ENCODE measurements around the gene IGSF3. TPM values are rescaled to one million over a fixed set of nuclear protein-coding genes. Genes with fewer than 3 reads are reported as not detected.
A peak's percentile ranks its signal among the peaks of the same experiment; 100 is the strongest.

IGSF3 gene
- total and polyA plus RNA-seq, 9 donors: 0.38 to 2.1 (median 1.0) TPM

DNA sequence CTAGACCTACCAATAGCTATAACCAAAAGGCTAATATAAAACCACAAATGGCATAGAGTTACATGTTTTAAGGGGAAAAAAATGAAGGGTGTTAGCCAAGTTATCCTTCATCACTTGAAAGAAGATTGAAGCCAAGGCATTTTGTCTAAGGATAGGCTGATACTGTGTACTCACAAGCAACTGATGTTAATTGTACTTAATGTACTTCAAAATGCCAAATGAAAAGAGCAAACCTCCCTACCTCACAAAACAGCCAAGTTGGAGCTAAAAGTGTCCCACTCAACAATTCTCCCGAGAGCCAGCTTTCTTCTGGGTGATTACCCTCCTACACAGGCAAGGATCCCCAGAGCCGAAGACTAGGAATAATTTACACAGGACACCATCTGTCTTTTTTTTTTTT, 4.4 kb upstream of the IGSF3 start:
- DNase-seq: no peak
- no peak overlapping the region for H3K27ac ChIP-seq
- TF ChIP-seq POLR2A (IDR thresholded peaks at IDR 0.05) (no peak), CTCF (IDR thresholded peaks at IDR 0.05) (no peak), EP300 (IDR thresholded peaks at IDR 0.05) (no peak)
- no peaks in the 10 kb centered on the region for H3K27me3 ChIP-seq
- no peaks in the 10 kb centered on the region for H3K36me3 ChIP-seq
- WGBS, 3 donors: 36 to 47% (median 40%) methylated on average over 2 of the region's 2 CpGs
- intact Hi-C loops (cut with DNase I): no loop called here
- no peak overlapping the region for H3K4me3 ChIP-seq
- H3K4me1 ChIP-seq (ENCODE audit: insufficient read depth): peaks cover 1% of the 10 kb centered on the region
- no peaks in the 10 kb centered on the region for H3K9me3 ChIP-seq

- TF ChIP-seq EP300 (IDR thresholded peaks at IDR 0.05) (no peak), POLR2A (IDR thresholded peaks at IDR 0.05) (no peak), CTCF (IDR thresholded peaks at IDR 0.05) (no peak)
- no peaks in the 10 kb centered on the region for H3K27me3 ChIP-seq
- no peak overlapping the region for H3K4me3 ChIP-seq
- peaks cover 4% of the 10 kb centered on the region for H3K4me1 ChIP-seq (ENCODE audit: insufficient read depth)
- no peaks in the 10 kb centered on the region for H3K36me3 ChIP-seq
- no peak for DNase-seq
- intact Hi-C loops (cut with DNase I): no loop called here
- H3K27ac ChIP-seq: no peak overlapping the region
- WGBS, 3 donors: 49 to 62% (median 55%) methylated on average over 7 of the region's 7 CpGs
- H3K9me3 ChIP-seq: no peaks in the 10 kb centered on the region
Observed at GRCh38 chr1:116671072-116671760, 3.7 kb upstream of the IGSF3 start.

GRCh38 chr1:116668277-116668676, 744 bp upstream of the IGSF3 start:
- no peaks in the 10 kb centered on the region for H3K9me3 ChIP-seq
- TF ChIP-seq EP300 (IDR thresholded peaks at IDR 0.05) (no peak), POLR2A (IDR thresholded peaks at IDR 0.05) (no peak), CTCF (IDR thresholded peaks at IDR 0.05) (no peak)
- H3K27ac ChIP-seq: no peak overlapping the region
- intact Hi-C loops (cut with DNase I): no loop called here
- H3K4me1 ChIP-seq (ENCODE audit: insufficient read depth): peaks cover 4% of the 10 kb centered on the region
- H3K36me3 ChIP-seq: no peaks in the 10 kb centered on the region
- no peaks in the 10 kb centered on the region for H3K27me3 ChIP-seq
- H3K4me3 ChIP-seq: no peak overlapping the region
- no peak for DNase-seq
- WGBS, 3 donors: 84 to 89% (median 86%) methylated on average over 7 of the region's 7 CpGs

GRCh38 chr1:116667078-116667574, 407 bp downstream of the IGSF3 start:
- H3K9me3 ChIP-seq: no peaks in the 10 kb centered on the region
- intact Hi-C loops (cut with DNase I): no loop called here
- no peaks in the 10 kb centered on the region for H3K27me3 ChIP-seq
- peaks cover 4% of the 10 kb centered on the region for H3K4me1 ChIP-seq (ENCODE audit: insufficient read depth)
- H3K36me3 ChIP-seq: no peaks in the 10 kb centered on the region
- peak overlapping the region; percentile 52 for H3K4me3 ChIP-seq
- no peak for TF ChIP-seq EP300 (IDR thresholded peaks at IDR 0.05)
- no peak for TF ChIP-seq CTCF (IDR thresholded peaks at IDR 0.05)
- no peak for TF ChIP-seq POLR2A (IDR thresholded peaks at IDR 0.05)
- 0 to 1% (median 0%) methylated on average over 25 to 45 of the region's 45 CpGs for WGBS, 3 donors
- DNase-seq: peak in 1 of 5 donors; percentile 17
- H3K27ac ChIP-seq: no peak overlapping the region
